CD4-positive, alpha-beta T cell treated with Interleukin-10 for 1 hour (primary cell): ENCODE results near the gene SLAMF8.

Source experiments
- DNase-seq: peaks from one replicate; pipeline ENCODE4 v3.0.0-alpha.2; 2020

The SLAMF8 gene

DNA sequence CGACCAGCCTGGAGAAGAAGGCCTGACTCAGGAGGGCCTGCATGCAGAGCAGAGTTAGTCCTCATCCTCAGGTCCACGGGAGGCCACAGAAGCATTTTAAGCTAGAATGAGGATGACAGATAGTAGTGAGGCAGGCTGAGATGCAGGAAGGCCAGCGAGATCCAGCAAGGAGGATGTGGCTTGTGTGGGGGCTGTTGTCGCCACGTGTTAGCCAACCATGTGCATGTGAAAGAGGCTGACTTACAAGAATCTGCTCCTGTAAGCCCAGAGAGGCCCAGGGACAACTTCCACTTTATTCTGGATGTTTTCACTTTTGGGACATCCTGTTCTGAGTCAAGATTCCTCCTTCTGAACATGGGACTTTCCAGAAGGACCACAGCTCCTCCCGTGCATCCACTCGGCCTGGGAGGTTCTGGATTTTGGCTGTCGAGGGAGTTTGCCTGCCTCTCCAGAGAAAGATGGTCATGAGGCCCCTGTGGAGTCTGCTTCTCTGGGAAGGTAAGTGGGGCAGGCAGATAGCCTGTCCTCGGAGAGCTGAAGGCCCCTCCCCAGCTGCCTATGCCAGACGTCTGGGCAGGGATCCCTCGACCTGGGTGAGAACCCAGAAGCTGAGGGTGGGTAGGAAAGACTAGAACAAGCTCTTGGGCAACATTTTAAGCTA lies at the start of gene SLAMF8:
TSS of gene SLAMF8 (plus strand) at position 433 of the 661 bp plus-strand sequence. CDS start at position 459, 26 bp downstream.
- DNase-seq: peak; percentile 59

- DNase-seq: no peak
These were observed 48.4 kb upstream of the SLAMF8 start for GRCh38 chr1:159778266-159778665.

- DNase-seq: no peak
These were observed 47.2 kb upstream of the SLAMF8 start for GRCh38 chr1:159779403-159779851.

DNA sequence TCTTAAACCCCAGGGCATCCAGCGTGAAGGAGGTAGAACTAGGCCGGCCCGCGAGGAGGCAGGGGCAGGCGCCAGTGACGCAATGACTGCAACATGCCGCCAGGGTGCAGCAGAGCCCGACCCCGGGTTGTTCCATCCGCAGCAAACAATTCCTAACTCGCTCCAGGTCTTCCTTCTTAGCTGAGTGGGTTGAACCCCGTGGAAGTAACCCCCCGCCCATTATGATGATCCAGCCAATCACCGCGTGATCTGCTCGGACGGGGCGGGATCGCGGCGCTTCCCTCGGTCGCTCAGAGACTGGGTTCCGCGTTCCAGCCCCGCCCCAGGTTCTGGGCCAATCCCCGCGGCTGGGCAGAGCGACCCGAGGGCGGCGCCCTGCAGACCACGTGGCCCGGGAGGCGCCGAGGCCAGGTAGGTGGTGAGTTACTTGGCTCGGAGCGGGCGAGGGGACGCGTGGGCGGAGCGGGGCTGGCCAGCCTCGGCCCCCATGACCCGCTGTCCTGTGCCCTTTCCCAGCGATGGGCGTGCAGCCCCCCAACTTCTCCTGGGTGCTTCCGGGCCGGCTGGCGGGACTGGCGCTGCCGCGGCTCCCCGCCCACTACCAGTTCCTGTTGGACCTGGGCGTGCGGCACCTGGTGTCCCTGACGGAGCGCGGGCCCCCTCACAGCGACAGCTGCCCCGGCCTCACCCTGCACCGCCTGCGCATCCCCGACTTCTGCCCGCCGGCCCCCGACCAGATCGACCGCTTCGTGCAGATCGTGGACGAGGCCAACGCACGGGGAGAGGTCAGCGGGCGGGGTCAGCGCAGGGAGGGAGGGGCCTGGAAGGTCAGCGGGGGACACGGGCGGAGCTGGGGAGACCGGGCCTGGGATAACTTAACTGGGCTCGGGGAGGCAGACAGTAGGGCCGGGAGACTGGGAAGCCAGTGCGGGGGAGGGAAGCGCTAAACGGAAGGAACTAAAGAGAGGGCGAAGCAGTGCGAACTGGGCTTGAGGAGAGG lies 45.8 kb upstream of the SLAMF8 start, which contains the start of gene DUSP23:
TSS of gene DUSP23 (plus strand) at position 380 of the 1,000 bp plus-strand sequence. CDS start at position 519, 139 bp downstream.
- peak; percentile 99 for DNase-seq

DNA sequence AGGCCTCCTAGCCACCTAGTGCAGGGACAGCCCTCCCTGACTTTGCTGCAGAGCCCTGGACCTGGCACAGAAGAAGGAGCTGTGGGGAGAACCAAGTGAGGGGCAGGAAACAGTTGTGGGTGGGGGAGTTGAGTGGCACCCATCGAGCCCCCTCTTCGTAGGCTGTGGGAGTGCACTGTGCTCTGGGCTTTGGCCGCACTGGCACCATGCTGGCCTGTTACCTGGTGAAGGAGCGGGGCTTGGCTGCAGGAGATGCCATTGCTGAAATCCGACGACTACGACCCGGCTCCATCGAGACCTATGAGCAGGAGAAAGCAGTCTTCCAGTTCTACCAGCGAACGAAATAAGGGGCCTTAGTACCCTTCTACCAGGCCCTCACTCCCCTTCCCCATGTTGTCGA lies 44.7 kb upstream of the SLAMF8 start:
- DNase-seq: no peak

DNA sequence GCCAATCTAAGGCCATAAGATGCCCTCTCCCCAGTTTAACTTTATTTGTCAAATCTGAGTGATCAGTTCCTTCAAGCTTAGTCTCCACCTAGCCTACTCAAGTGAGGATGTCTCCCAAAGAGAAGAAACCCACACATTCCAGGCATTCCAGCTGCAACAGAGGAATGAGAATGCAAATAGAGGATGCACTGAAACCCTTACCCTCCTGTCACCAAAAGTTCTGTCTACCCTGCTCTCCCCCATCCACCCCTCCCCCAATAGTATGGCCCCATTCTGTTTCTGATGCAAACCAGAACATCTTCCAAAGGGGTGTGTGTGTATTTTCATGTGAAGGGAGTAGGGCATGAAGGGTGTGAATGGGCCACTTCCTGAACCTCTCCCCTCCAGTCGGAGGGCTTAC lies 42.9 kb upstream of the SLAMF8 start:
- DNase-seq: no peak

DNA sequence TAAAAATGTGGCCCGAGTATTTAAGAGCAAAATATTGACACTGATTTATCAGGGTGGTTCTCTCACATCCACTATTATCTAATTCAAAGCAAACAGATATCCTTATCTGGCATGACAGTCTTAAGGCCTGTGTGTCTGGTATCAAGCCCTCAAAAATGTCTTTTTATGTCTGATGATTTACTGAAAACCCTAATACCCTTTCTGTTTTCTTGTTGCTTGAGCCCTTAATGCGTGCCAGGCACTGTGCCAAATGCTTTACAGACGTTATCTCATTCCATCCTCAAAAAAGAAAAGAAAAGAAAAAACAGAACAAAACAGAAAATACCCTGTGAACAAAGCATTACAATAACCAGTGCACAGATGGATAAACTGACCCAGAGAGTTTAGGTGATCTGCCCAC lies 40.2 kb upstream of the SLAMF8 start:
- no peak for DNase-seq

DNA sequence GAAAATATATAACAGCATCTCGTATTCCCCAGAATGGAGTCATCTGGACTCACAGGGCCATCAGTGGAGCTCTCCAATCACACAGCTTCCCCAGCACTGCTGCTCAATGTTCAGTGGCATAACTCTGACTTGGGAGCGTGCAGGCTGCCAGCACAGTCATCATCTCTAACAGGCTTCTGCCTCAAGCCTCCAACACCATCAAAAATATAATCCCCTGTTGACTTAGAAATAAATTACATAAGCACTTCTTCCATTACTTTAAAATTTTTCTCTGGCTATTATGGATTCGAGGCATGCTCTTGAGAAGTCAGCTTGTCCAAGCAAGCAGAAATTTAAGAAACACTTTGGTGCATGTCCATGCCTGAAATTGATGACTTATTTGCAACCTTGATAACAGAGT lies 39.7 kb upstream of the SLAMF8 start:
- DNase-seq: no peak

GRCh38 chr1:159790237-159790917 lies 36.3 kb upstream of the SLAMF8 start:
- peak; percentile 36 for DNase-seq

- no peak for DNase-seq
These were observed 35.6 kb upstream of the SLAMF8 start for GRCh38 chr1:159791031-159791430.

DNA sequence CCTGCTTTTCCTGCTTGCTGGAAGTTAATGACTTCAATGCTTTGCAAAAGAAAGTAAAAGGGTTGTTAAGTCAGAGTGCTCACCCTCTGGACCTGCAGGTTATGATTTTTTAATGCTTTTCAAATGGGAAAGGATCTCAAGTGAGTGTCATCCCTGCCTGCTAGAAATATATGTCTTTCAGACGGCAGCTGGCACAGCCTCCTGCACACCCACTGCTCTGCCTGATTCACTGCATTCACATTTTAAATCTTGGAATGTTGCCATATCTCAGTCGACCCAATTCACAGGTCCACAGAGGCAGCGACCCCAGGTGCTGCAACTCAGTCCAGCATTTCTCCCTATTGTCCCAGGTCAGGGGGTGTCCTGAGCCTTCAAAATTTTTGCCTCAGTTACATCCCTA lies 35.2 kb upstream of the SLAMF8 start:
- no peak for DNase-seq

- DNase-seq: no peak
These were observed 31.1 kb upstream of the SLAMF8 start for GRCh38 chr1:159795534-159795933.

- peak; percentile 63 for DNase-seq
These were observed 27.8 kb upstream of the SLAMF8 start for GRCh38 chr1:159798893-159799292.

GRCh38 chr1:159799446-159799985 lies 27.2 kb upstream of the SLAMF8 start:
- DNase-seq: no peak

- DNase-seq: peak; percentile 57
These were observed 26.3 kb upstream of the SLAMF8 start for GRCh38 chr1:159800177-159800930.

DNA sequence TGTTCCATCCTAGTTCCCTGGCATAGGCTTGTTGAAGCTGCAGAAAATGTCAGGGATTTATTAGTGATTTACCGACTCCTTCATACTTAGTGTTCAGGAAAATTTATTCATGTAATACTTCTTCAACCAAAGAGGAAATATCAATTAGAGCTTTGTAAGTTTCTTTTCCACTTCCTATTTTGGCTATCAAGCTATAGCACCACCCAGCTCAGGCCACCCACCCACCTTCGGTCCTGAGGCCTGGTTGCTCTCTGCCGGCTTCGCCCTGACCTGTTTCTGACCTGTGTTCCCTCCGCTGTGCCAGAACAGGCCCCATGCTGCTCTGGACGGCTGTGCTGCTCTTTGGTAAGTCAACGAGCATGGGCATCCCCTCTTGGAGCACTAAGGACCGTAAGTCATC lies 24.6 kb upstream of the SLAMF8 start, which contains the start of gene FCRL6:
TSS of gene FCRL6 (plus strand) at position 250 of the 400 bp plus-strand sequence. CDS start at position 315, 65 bp downstream.
- DNase-seq: no peak

- DNase-seq: no peak
These were observed 22.6 kb upstream of the SLAMF8 start for GRCh38 chr1:159803956-159804689.

DNA sequence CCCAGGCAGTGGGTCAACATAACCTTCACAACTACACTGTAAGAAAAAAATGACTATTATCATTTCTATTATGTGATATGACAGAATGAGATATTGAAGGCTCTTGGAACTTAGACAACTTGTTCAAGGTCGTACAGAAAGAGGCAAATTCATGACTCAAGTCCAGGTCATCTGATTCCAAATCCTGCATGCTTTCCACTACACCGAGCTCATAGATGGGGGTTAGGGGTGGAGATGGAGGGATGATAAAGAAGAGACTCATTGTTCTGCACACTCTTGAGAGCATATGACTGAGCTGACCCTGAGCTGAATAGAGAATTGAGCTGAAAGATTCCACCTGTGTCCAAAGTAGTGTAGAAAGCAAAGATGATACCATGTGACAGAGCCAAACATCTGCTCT lies 21.7 kb upstream of the SLAMF8 start:
- no peak for DNase-seq

GRCh38 chr1:159815926-159816325 lies 10.7 kb upstream of the SLAMF8 start:
- no peak for DNase-seq

GRCh38 chr1:159817276-159818041 lies 9.2 kb upstream of the SLAMF8 start:
- DNase-seq: no peak
